ENCODE results near the gene DLK2. TPM values are rescaled to one million over a fixed set of nuclear protein-coding genes. Genes with fewer than 3 reads are reported as not detected.
A peak's percentile ranks its signal among the peaks of the same experiment; 100 is the strongest.

DLK2 gene
- total and polyA plus RNA-seq, 2 experiments from 2014 or later: 0.76 to 1.4 TPM

DNA sequence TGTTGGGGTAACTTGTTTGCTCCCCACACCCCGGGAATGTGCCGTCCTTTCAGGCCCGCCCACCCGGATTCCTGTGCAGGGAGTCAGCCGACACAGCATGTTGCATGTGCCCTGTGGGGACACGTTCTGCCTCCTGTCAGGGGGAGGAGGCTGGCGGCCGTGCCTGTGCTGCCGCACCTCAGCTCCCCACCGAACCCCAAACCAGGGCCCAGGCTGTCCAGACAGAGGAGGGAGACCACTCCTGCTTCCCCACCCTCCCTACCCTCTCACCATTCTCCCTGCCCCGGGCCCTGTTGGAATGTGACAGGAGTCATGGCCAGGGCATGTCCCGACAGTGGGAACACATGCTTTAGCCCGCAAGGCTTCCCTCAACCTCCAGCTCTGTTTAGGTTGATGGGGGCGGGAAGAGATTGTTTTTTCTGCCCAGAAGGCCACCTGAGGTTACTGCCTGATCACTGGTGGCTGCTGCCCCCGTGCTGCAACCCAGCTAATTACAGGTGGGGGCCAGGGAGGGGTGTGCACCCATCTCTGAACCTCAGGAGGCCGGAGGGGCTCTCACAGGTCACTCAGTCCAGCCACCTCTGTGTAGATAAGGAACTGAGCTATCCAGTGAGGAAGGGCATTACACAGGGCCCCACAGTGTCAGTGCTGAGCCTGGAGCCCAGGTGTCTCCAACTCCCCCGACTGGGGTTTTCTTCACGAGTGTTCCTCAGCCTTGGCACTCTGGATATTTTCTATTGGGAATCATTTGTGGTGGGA lies 41.2 kb upstream of the DLK2 start:
- DNase-seq: peak; percentile 86
- Histone ChIP-seq H3K79me2 (ENCODE audit: insufficient read depth) (peaks cover 38% of the 10 kb centered on the region), H3K27me3 (replicated peaks; ENCODE audit: insufficient read depth) (no peaks in the 10 kb centered on the region), H3K27ac (peak overlapping the region; percentile 37), H3K4me3 (no peak overlapping the region), H3K4me1 (ENCODE audit: insufficient read depth) (peaks cover 56% of the 10 kb centered on the region), H2AFZ (no peak overlapping the region), H3K9ac (peak overlapping the region; percentile 41; the same call in 1 of the 2 replicates), H3K4me2 (ENCODE audit: unreplicated experiment) (peak overlapping the region; percentile 28), H3K9me3 (ENCODE audit: low read depth) (no peaks in the 10 kb centered on the region), H3K9me2 (ENCODE audit: insufficient read depth) (no peaks in the 10 kb centered on the region), H3F3A (ENCODE audit: insufficient read depth) (peaks cover 19% of the 10 kb centered on the region), H4K20me1 (ENCODE audit: insufficient read depth) (no peaks in the 10 kb centered on the region), H3K36me3 (ENCODE audit: low read depth) (peaks cover 18% of the 10 kb centered on the region)
- in situ Hi-C loops (cut with MboI): no loop called here
- WGBS, 2 experiments (ENCODE audit: low coverage in 1 of 2, low lambda C conversion rate in 2 of 2, missing lambda C conversion rate in 2 of 2): 45 to 46% methylated on average over 14 to 18 of the region's 18 CpGs
- TF ChIP-seq EZH2phosphoT487 (IDR thresholded peaks at IDR 0.05; ENCODE audit: insufficient read depth, low read depth) (no peak), EZH2 (IDR thresholded peaks at IDR 0.05; ENCODE audit: insufficient read depth, poor library complexity, severe bottlenecking) (no peak)

DNA sequence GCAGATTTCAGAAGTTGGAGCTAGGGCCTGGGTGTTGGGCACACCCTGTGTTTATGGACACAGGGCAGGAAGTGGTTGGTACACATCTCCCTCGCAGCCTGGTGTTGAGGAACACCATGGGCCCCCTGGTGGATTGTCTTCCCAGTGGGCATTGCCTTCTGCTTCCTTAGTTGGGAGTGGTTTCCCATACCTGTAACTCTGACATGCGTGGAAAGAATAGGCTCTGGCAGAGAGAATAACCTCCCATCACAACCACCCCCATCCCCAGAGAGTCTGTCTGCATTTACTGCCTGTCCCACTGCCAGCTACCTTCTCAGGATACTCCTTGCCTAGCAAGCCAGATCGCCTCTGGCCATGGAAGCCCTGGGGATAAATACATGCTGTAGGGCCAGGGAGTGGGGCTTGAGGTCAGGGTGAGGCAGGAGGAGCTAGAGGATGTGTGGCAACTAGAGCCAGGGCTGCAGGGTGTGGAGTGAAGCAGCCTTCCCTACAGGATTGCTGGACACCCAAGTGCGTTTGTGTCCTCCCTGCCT lies 40.1 kb upstream of the DLK2 start:
- Histone ChIP-seq H3K4me1 (ENCODE audit: insufficient read depth) (peaks cover 59% of the 10 kb centered on the region), H3K27me3 (replicated peaks; ENCODE audit: insufficient read depth) (no peaks in the 10 kb centered on the region), H3K9ac (no peak overlapping the region), H3K9me2 (ENCODE audit: insufficient read depth) (no peaks in the 10 kb centered on the region), H3K4me2 (ENCODE audit: unreplicated experiment) (no peak overlapping the region), H3K9me3 (ENCODE audit: low read depth) (no peaks in the 10 kb centered on the region), H3K27ac (no peak overlapping the region), H3K36me3 (ENCODE audit: low read depth) (peaks cover 18% of the 10 kb centered on the region), H3K79me2 (ENCODE audit: insufficient read depth) (peaks cover 38% of the 10 kb centered on the region), H3K4me3 (no peak overlapping the region), H2AFZ (no peak overlapping the region), H4K20me1 (ENCODE audit: insufficient read depth) (no peaks in the 10 kb centered on the region), H3F3A (ENCODE audit: insufficient read depth) (peaks cover 19% of the 10 kb centered on the region)
- 96 to 97% methylated on average over 4 of the region's 4 CpGs for WGBS, 2 experiments (ENCODE audit: low coverage in 1 of 2, low lambda C conversion rate in 2 of 2, missing lambda C conversion rate in 2 of 2)
- DNase-seq: peak; percentile 46
- TF ChIP-seq EZH2 (IDR thresholded peaks at IDR 0.05; ENCODE audit: insufficient read depth, poor library complexity, severe bottlenecking) (no peak), EZH2phosphoT487 (IDR thresholded peaks at IDR 0.05; ENCODE audit: insufficient read depth, low read depth) (no peak)
- in situ Hi-C loops (cut with MboI): no loop called here

DNA sequence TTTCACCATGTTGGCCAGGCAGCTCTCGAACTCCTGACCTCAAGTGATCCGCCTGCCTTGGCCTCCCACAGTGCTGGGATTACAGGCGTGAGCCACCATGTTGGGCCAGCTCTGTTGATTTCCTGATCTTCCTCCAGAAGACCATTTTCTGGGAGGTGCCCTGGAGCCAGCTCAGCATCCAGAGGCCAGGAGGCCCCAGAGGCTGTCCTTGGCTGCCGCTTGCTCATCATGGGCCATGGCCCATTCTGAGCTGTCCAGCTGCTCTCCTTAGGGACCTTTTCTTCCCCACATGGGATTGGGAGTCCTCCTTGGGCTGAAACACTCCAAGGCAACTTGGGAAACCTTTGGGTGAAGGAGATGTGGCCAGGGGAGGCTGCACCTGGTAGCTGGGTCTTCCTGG lies 39.4 kb upstream of the DLK2 start:
- Histone ChIP-seq H4K20me1 (ENCODE audit: insufficient read depth) (no peaks in the 10 kb centered on the region), H3K9ac (no peak overlapping the region), H3K79me2 (ENCODE audit: insufficient read depth) (peaks cover 38% of the 10 kb centered on the region), H3K4me3 (no peak overlapping the region), H3K4me2 (ENCODE audit: unreplicated experiment) (no peak overlapping the region), H3F3A (ENCODE audit: insufficient read depth) (peaks cover 19% of the 10 kb centered on the region), H2AFZ (no peak overlapping the region), H3K36me3 (ENCODE audit: low read depth) (peaks cover 12% of the 10 kb centered on the region), H3K27me3 (replicated peaks; ENCODE audit: insufficient read depth) (no peaks in the 10 kb centered on the region), H3K9me3 (ENCODE audit: low read depth) (no peaks in the 10 kb centered on the region), H3K4me1 (ENCODE audit: insufficient read depth) (peaks cover 59% of the 10 kb centered on the region), H3K27ac (no peak overlapping the region), H3K9me2 (ENCODE audit: insufficient read depth) (no peaks in the 10 kb centered on the region)
- in situ Hi-C loops (cut with MboI): no loop called here
- WGBS, 2 experiments (ENCODE audit: low coverage in 1 of 2, low lambda C conversion rate in 2 of 2, missing lambda C conversion rate in 2 of 2): 69 to 71% methylated on average over 4 of the region's 4 CpGs
- TF ChIP-seq EZH2 (IDR thresholded peaks at IDR 0.05; ENCODE audit: insufficient read depth, poor library complexity, severe bottlenecking) (no peak), EZH2phosphoT487 (IDR thresholded peaks at IDR 0.05; ENCODE audit: insufficient read depth, low read depth) (no peak)
- no peak for DNase-seq

DNA sequence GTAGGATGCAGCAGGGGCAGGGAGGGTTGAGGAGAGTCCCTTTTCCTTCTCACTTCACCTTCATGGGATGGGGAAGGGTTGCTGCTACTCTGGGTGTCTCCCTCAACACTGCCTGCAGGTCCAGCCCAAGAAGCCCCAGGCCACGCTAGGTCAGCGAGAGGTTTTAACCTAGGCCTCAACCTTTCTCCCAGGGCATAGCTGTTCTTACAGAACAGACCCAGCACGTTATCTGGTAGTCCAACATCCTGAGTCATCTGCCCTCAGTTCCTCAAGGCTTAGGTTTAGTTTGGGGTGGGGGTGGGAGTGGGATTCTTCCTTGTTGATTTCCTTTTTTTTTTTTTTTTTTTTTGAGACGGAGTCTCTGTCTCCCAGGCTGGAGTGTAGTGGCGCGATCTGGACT lies 39.0 kb upstream of the DLK2 start:
- Histone ChIP-seq H3K27me3 (replicated peaks; ENCODE audit: insufficient read depth) (no peaks in the 10 kb centered on the region), H3K4me2 (ENCODE audit: unreplicated experiment) (no peak overlapping the region), H2AFZ (no peak overlapping the region), H3K79me2 (ENCODE audit: insufficient read depth) (peaks cover 38% of the 10 kb centered on the region), H3K9ac (no peak overlapping the region), H3K9me3 (ENCODE audit: low read depth) (no peaks in the 10 kb centered on the region), H3K4me3 (no peak overlapping the region), H3F3A (ENCODE audit: insufficient read depth) (peaks cover 19% of the 10 kb centered on the region), H3K9me2 (ENCODE audit: insufficient read depth) (no peaks in the 10 kb centered on the region), H3K4me1 (ENCODE audit: insufficient read depth) (peaks cover 61% of the 10 kb centered on the region), H4K20me1 (ENCODE audit: insufficient read depth) (no peaks in the 10 kb centered on the region), H3K27ac (no peak overlapping the region), H3K36me3 (ENCODE audit: low read depth) (peaks cover 8% of the 10 kb centered on the region; the same call in 1 of the 2 replicates)
- in situ Hi-C loops (cut with MboI): no loop called here
- DNase-seq: no peak
- 94 to 98% methylated on average over 5 to 6 of the region's 6 CpGs for WGBS, 2 experiments (ENCODE audit: low coverage in 1 of 2, low lambda C conversion rate in 2 of 2, missing lambda C conversion rate in 2 of 2)
- no peak for TF ChIP-seq EZH2 (IDR thresholded peaks at IDR 0.05; ENCODE audit: insufficient read depth, poor library complexity, severe bottlenecking)
- no peak for TF ChIP-seq EZH2phosphoT487 (IDR thresholded peaks at IDR 0.05; ENCODE audit: insufficient read depth, low read depth)
